Measurements from ENCODE around the gene L3MBTL1. TPM values are rescaled to one million over a fixed set of nuclear protein-coding genes. Genes with fewer than 3 reads are reported as not detected.

Gene L3MBTL1
- polyA plus RNA-seq, 3 donors, result 0.31 to 9.0 (median 0.36) TPM

DNA sequence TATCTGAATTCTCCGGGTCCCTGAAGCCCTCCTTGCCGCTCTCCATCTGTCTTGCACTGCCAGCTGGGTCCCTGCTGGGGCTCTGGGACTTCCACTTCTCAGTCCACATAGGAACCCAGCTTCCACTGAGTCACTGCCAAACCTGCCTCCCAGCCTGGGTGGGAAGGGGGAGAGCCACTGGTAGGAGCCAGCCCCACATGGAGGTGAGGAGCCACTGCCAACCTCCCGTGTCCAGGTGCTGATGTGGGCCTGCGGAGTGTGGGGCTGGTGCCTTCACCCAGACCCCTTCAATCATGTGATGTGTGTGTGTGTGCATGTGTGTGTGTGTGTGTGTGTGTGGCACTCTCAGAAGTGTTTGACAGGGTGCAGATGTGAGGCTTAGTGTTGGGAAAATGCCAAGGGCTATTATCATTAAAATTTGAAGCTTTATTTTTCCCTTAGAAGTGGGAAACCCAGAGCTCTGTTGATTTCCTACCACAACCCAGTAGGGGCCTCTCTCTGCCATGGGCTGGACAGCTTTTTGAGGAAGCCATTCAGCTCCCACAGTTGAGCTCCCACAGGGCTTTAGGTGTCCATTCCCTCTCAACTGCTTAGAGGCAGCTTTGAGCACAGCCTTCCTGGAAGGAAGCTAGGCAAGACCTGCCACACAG, 42.0 kb downstream of the L3MBTL1 start:
- peaks cover 0 to 15% (median 7%) of the 10 kb centered on the region in 7 donors for H3K9me3 Mint-ChIP-seq
- Histone ChIP-seq H3K9ac (ENCODE audit: insufficient read depth, low read length, poor library complexity, severe bottlenecking) (no peak overlapping the region), H3K4me1 (ENCODE audit: control insufficient read depth in 1 of 2, insufficient read depth in 2 of 2, low read length in 2 of 2) (peaks cover 9 to 11% of the 10 kb centered on the region in 2 donors), H3K4me2 (replicated peaks; ENCODE audit: extremely low read depth, low read length, poor library complexity, severe bottlenecking) (no peak overlapping the region), H3K27me3 (ENCODE audit: control insufficient read depth in 2 of 2, insufficient read depth in 2 of 2, low read length in 2 of 2) (no peaks in the 10 kb centered on the region), H3K27ac (ENCODE audit: low read depth in 1 of 2, low read length in 2 of 2) (no peak overlapping the region), H3K4me3 (replicated peaks in 1 of 3; ENCODE audit: low read depth in 2 of 3, low read length in 3 of 3) (no peak overlapping the region), H2AFZ (ENCODE audit: insufficient read depth, low read depth, low read length, poor library complexity, severe bottlenecking) (no peak overlapping the region), H3K36me3 (replicated peaks in 1 of 2; ENCODE audit: control insufficient read depth in 1 of 2, insufficient read depth in 2 of 2, low read length in 2 of 2) (no peaks in the 10 kb centered on the region), H3K9me3 (replicated peaks in 1 of 2; ENCODE audit: control insufficient read depth in 1 of 2, insufficient read depth in 1 of 2, low read length in 2 of 2) (no peaks in the 10 kb centered on the region), H3K79me2 (ENCODE audit: insufficient read depth, low read length) (no peaks in the 10 kb centered on the region), H4K20me1 (ENCODE audit: insufficient read depth, low read length) (no peaks in the 10 kb centered on the region)
- intact Hi-C loops (cut with micrococcal nuclease), result no loop called here
- no peak overlapping the region for H3K4me3 Mint-ChIP-seq
- peaks cover 0 to 5% (median 0%) of the 10 kb centered on the region in 3 donors for H3K27me3 Mint-ChIP-seq (ENCODE audit: low read depth in 3 of 3)
- peaks cover 12% of the 10 kb centered on the region for H3K4me1 Mint-ChIP-seq
- peaks cover 0 to 4% of the 10 kb centered on the region in 2 donors for H3K36me3 Mint-ChIP-seq
- H3K27ac Mint-ChIP-seq, result peak overlapping the region in 3 of 7 donors; percentile 25 to 48 (median 35)
- DNase-seq, result no peak
- TF ChIP-seq, protein P1, sequence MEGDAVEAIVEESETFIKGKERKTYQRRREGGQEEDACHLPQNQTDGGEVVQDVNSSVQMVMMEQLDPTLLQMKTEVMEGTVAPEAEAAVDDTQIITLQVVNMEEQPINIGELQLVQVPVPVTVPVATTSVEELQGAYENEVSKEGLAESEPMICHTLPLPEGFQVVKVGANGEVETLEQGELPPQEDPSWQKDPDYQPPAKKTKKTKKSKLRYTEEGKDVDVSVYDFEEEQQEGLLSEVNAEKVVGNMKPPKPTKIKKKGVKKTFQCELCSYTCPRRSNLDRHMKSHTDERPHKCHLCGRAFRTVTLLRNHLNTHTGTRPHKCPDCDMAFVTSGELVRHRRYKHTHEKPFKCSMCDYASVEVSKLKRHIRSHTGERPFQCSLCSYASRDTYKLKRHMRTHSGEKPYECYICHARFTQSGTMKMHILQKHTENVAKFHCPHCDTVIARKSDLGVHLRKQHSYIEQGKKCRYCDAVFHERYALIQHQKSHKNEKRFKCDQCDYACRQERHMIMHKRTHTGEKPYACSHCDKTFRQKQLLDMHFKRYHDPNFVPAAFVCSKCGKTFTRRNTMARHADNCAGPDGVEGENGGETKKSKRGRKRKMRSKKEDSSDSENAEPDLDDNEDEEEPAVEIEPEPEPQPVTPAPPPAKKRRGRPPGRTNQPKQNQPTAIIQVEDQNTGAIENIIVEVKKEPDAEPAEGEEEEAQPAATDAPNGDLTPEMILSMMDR (IDR thresholded peaks at IDR 0.05), result no peak
- no CpG with 5 or more reads among the region's 4 CpGs for WGBS (ENCODE audit: insufficient coverage)

- Histone ChIP-seq H3K27ac (ENCODE audit: low read depth in 1 of 2, low read length in 2 of 2) (no peak overlapping the region), H3K9ac (ENCODE audit: insufficient read depth, low read length, poor library complexity, severe bottlenecking) (no peak overlapping the region), H3K4me3 (replicated peaks in 1 of 3; ENCODE audit: low read depth in 2 of 3, low read length in 3 of 3) (no peak overlapping the region), H2AFZ (ENCODE audit: insufficient read depth, low read depth, low read length, poor library complexity, severe bottlenecking) (no peak overlapping the region), H3K4me1 (ENCODE audit: control insufficient read depth in 1 of 2, insufficient read depth in 2 of 2, low read length in 2 of 2) (peaks cover 16 to 21% of the 10 kb centered on the region in 2 donors), H3K27me3 (ENCODE audit: control insufficient read depth in 2 of 2, insufficient read depth in 2 of 2, low read length in 2 of 2) (no peaks in the 10 kb centered on the region), H3K79me2 (ENCODE audit: insufficient read depth, low read length) (no peaks in the 10 kb centered on the region), H4K20me1 (ENCODE audit: insufficient read depth, low read length) (no peaks in the 10 kb centered on the region), H3K9me3 (replicated peaks in 1 of 2; ENCODE audit: control insufficient read depth in 1 of 2, insufficient read depth in 1 of 2, low read length in 2 of 2) (no peaks in the 10 kb centered on the region), H3K4me2 (replicated peaks; ENCODE audit: extremely low read depth, low read length, poor library complexity, severe bottlenecking) (no peak overlapping the region), H3K36me3 (replicated peaks in 1 of 2; ENCODE audit: control insufficient read depth in 1 of 2, insufficient read depth in 2 of 2, low read length in 2 of 2) (no peaks in the 10 kb centered on the region)
- Mint-ChIP-seq H3K4me3 (no peak overlapping the region), H3K27me3 (ENCODE audit: low read depth in 3 of 3) (peaks cover 0 to 5% (median 0%) of the 10 kb centered on the region in 3 donors), H3K9me3 (peaks cover 0 to 14% (median 7%) of the 10 kb centered on the region in 7 donors), H3K36me3 (peaks cover 0 to 4% of the 10 kb centered on the region in 2 donors), H3K4me1 (peaks cover 21% of the 10 kb centered on the region), H3K27ac (no peak overlapping the region)
- 86% methylated on average over 1 of the region's 2 CpGs for WGBS (ENCODE audit: insufficient coverage)
- intact Hi-C loops (cut with micrococcal nuclease), result no loop called here
- no peak for DNase-seq
- TF ChIP-seq, protein P1 (IDR thresholded peaks at IDR 0.05), result no peak
Observed at GRCh38 chr20:43550456-43550855, 43.0 kb downstream of the L3MBTL1 start.
